TTC549 (cell line): Measurements from ENCODE around the gene OPN3.

Source experiments
- FAIRE-seq: peaks from 2 replicates; lab custom pipeline; 2012; peaks lifted over from hg19 to GRCh38; lab: Jason Lieb, UNC

OPN3 gene

DNA sequence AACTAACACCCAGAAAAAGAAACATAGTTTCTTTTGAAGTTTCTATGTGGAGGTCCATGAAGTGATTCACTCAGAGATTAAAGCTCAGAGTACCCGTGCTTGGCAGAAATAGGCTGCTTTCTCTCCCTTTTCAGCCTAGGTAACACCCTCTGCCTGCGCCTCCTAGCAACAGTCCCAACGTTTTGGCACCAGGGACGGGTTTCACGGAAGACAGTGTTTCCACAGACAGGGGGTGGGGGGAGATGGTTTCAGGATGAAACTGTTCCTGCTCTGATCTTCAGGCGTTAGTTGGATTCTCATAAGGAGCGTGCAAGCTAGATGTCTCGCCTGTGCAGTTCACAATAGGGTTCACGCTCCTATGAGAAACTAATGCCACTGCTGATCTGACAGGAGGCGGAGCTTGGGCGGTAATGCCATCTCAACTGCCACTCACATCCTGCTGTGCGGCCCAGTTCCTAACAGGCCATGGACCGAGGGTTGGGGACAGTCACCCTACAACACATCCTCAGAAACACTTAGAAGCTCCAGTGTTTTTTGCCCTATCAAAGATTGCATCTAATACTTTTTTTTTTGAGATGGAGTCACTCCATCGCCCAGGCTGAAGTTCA, 53.2 kb downstream of the OPN3 start:
- FAIRE-seq = no peak

DNA sequence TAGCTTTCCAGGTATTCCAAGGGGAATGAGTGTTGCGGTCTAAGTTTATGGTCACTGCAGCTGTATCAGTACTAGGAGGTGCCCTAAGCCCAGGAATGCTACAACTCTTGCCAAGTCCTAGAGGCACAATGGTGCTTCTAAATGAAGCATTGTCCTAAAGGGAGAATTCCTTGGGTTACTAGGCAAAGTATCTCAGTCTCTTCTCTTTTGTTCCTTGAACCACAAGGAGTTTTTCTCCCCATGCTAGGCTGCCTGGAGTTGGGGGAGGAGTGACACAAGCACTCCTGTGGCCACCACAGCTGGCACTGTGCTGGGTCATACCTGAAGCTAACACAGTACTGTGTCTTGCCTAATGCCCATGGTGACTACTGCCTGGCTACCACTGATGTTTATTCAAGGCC, 57.2 kb downstream of the OPN3 start:
- no peak for FAIRE-seq

DNA sequence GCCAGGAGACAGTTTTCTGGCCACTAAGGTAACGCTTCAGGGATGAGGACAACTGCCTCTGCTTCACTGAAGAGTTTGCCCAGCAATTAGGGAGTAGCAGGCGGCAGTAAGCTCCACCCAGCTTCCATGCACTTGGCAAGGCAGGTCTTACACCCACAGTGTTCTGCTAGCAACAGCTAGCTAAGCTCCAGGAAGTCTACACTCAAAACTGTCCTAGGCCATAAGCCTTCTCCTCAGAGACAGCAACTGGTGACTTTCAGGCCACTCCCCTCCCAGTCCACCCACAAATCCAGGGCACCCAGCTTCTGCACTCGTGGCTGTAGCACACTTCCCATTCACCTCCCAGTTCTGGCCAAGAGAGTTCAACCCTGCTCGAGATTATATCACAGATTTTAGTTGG, 60.7 kb downstream of the OPN3 start:
- no peak for FAIRE-seq

DNA sequence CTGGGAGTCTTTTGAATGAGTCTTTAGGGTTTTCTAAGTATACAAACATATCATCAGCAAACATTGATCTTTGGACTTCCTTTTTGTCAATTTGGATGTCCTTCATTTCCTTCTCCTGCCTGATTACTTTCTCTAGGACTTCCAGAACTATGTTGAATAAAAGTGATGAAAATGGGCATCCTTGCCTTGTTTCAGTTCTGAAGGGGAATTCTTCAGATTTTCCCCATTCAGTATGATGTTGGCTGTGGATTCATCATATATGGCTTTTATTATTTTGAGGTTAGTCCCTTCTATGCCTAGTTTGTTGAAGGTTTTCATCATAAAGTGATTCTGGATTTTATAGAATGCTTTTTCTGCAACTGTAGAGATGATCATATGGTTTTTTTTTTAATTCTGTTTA, 66.0 kb downstream of the OPN3 start:
- FAIRE-seq = no peak

DNA sequence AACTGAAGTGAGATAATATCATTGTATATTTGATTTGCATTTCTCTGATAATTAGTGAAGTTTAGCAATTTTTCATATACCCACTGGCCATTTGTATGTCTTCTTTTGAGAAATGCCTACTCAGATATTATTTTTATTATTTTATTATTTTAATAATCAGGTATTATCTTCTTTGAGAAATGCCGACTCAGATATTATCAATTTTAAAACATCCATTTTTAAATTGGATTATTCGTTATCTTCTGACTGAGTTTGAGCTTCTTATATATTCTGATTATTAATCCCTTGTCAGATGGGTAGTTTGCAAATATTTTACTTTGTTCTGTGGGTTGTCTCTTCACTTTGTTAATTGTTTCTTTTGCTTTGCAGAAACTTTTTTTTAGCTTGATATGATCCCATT, 70.3 kb downstream of the OPN3 start:
- peak; percentile 80 for FAIRE-seq

DNA sequence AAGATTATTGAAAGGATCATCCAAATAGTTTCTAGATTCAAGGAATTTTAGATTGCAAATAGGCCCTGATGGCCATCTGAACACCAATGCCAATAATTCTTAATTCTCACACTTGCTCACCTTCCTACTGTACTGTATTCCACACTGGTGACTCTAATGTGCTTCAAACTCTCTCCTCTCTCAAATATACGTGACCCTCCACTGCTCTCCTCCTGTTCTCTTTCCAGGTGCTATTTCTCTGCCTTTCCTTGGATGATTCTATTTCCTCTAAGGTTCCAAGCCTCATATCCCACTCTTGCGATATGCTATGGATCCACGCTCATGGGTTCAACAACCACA, 79.4 kb downstream of the OPN3 start:
- FAIRE-seq = no peak

DNA sequence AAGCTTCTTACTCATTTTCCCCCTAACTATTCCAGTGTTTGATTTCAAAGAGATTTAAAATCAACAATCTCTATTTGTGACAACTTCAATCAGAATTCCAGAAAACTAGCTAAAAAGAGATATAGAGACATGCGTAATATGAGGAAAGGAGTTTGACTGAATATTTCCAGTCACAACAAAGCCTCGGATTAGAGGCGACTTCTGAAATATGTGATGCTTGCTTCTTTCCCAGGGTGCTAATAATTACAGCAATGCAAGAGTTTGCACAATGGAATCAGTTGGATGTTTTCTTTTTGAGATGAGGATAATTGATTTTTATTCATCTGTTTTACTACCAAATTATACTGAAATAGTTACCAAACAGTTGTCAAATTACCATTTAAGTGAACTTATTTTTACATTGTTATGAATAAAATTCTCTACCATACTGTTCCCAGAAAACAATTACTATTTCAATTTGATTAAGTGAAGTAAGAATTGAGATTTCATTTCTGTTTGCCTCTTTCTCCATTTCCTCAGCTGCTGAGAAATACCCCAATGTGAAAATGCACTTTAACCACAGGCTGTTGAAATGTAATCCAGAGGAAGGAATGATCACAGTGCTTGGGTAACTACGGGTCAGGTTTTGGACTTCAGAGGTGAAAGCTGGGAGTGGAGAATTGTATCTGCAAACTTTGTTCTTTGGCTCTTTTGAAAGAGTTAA, 79.9 kb downstream of the OPN3 start:
- FAIRE-seq = no peak

DNA sequence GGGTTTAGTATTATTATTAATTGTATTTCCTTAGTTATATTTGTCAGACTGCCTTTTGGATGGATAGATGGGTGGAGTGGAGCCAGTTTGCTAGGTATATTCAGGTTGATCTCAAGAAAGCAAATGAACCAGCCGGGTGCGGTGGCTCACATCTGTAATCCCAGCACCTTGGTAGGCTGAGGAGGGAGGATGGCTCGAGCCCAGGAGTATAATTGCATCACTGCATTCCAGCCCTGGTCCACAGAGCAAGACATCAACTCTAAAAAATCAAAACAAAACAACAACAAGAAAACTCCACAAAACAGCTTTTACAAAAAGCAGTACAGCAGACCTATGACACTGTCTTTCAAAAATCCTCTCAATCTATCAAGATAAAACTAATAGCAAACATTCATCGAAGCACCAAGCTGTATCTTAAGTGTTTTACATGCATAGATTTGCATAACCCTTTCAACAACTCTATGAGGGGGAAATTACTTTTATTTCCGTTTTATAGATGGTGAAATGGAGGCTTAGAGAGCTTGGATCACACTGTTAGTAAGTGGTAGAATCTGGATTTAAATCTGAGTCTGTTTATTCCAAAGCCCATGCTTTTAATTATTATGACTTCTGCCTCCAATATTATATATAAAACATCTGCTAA, 82.5 kb downstream of the OPN3 start:
- no peak for FAIRE-seq

DNA sequence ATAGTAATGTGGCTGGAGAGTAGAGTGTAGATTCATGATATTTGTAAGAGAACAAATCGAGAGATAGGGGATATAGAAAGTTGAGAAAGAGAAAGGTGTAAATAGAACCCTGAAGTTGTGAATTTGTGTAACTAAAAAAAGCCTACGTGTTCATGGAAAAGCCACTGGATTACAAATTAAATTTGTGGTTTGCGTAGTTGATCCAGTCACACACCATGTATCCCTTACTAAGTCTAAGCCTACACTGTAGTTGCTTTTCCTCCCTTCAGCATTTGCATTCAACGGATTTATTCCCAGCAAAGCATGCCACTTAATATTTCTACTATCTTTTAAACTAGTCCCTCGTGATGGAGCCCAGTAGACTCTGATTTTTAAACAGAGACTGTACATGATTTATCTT, 83.1 kb downstream of the OPN3 start:
- no peak for FAIRE-seq

DNA sequence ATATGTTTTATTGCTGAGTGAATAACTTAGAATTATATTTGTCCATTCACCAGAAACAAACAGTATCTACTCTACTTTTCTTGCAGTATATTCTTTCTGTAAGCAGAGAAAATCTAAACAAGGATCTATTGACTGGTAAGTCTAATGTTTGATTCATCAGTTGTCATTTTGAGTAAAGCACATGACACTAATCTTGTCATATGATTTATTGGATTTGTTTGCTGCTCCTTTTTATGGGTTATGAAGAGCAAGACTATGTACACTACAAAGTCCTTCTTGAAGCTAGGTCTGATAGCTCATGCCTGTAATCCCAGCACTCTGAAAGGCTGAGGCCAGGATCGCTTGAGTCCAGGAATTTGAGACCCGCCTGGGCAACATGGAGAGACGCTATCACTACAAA, 84.6 kb downstream of the OPN3 start:
- no peak for FAIRE-seq

DNA sequence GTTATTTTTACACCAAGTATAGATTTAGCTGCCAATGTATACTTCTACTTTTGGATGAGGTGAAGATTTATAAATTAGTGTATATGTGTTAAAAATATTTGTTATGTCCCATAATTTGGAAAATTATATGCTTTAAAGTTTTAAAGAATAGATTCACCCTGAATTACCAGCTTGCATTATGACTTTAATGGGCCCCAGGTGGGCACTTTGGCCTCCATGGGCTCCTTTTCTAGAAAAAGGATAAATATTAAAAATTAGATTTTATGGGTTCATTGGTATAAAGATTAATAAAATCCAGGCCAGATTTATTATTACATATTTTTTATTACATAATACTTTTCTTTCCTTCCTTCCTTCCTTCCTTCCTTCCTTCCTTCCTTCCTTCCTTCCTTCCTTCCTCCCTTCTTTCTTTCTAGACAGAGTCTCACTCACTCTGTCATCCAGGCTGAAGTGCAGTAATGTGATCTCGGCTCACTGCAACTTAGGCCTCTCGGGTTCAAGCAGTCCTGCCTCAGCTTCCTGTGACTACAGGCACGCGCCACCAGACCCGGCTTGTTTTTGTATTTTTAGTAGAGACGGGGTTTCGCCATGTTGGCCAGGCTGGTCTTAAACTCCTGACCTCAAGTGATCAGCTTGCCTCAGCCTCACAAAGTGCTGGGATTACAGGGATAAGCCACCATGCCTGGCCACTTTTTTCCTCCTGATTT, 86.1 kb downstream of the OPN3 start:
- peak; percentile 22 for FAIRE-seq

DNA sequence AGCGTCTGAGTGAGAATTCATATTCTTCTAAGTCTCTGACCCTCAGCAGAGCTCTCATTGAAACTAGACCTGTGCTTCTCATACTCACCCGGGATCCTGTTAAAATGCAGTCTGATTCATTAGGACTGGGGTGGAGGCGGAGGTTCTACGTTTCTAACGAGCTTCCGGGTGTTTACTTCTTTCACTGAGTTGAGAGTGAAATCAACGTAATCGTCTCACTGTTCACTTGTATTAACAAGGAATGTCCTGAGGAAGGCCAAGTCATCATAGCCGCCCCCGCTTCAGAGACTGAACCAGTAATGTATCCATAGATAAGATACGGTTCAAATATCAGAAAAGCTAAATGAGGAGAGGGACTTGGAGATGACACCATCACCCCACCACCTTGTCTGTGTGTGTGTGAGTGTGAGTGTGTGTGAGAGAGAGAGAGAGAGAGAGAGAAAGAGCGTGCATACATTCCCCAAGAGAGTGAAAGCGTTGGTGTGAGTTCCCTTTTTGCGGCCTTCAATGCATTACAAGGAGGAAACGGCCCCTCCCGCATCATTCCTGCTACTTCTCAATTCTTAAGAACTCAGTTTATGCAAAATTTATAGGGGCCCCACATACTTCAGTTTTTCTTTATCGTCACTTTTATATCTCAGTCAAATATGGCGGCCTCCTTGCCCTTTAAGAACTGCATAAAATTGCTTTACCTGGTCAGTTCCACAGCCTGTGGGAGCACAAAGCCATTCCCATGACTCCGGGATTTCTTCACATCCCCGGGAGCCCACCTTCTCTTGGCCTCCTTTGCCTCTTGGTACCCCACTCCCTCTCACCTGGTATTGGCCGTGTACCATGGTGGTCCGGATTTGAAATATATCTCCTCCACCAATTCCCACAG, 88.2 kb downstream of the OPN3 start:
- no peak for FAIRE-seq

DNA sequence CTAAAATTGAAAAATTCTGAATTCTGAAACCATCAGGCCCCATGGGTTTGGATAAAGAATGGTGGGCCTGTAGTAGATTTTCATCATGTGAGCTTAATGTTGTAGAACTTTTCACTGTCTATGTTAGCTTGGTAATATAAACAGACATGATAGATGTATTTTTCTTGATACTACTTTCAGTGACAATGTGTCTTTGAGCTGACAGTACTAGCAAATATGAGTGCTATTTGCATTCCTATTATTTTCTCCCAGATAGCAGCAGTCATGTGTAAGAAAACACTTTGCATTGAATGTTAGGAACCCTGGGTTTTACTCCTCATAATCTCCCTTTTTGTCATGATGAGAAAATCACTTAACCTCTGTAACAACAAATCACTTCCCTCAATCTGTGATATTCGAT, 89.9 kb downstream of the OPN3 start:
- no peak for FAIRE-seq

DNA sequence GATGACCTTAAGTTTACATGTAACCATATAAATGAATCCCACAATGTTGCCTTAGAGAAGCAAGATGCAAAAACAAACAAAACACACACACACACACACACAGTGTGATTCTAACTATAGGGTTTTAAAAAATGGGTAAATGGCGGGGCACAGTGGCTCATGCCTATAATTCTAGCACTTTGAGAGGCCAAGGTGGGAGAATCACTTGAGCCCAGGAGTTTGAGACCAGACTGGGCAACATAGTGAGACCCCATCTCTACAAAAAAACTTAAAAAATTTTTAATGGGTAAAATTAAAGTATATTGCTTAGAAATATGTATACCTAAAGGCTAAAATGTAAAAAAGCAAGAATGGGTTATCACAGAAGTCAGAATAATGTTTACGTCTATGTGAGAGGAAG, 92.2 kb downstream of the OPN3 start:
- no peak for FAIRE-seq
